ENCODE measurements around the gene SAMD4A.
A peak's percentile ranks its signal among the peaks of the same experiment; 100 is the strongest.

The SAMD4A gene

DNA sequence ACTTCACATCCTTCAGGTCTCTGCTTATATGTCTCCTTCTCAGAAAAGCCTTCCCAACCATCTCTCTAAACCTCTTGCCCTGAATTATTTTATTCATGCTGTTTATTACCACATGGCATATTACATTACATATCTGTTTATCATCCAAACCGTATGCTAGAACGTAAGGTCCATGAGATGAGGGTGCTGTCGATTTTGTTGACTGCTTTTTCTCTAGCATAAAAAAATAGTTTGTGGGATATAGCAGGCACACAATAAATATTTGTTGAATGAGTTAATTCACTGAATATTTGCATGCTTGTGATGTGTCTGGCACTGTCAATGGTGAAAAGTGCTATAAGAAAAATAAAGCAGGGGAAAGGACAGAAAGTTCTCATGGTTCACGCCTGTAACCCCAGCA, 22.9 kb downstream of the SAMD4A start:
- Histone ChIP-seq H3K9me3 (ENCODE audit: insufficient read depth, low read depth, low read length) (no peaks in the 10 kb centered on the region), H2BK5ac (ENCODE audit: low read depth, low read length, poor library complexity) (no peak overlapping the region), H2AFZ (ENCODE audit: insufficient read depth, low read length, poor library complexity) (no peak overlapping the region), H3K27ac (ENCODE audit: low read depth, low read length) (no peak overlapping the region), H4K12ac (ENCODE audit: low read depth, low read length) (no peak overlapping the region), H3K14ac (ENCODE audit: low read length) (no peak overlapping the region), H3K4ac (ENCODE audit: low read depth, low read length) (no peak overlapping the region), H4K8ac (ENCODE audit: low read depth, low read length) (no peak overlapping the region), H3K4me3 (ENCODE audit: low read depth, low read length) (no peak overlapping the region), H3K4me2 (ENCODE audit: low read length) (no peak overlapping the region), H3K79me1 (ENCODE audit: low read length) (no peaks in the 10 kb centered on the region), H3K23ac (ENCODE audit: low read length) (no peak overlapping the region), H3K36me3 (ENCODE audit: control insufficient read depth in 1 of 2, insufficient read depth in 2 of 2, low read length in 2 of 2) (no peaks in the 10 kb centered on the region), H3K18ac (ENCODE audit: low read length) (peak overlapping the region; percentile 15), H3K9ac (ENCODE audit: low read length) (no peak overlapping the region), H2BK120ac (ENCODE audit: insufficient read depth, low read length, poor library complexity) (no peak overlapping the region), H2BK12ac (ENCODE audit: low read length) (no peak overlapping the region), H2AK5ac (ENCODE audit: low read length) (no peak overlapping the region), H3K4me1 (ENCODE audit: control insufficient read depth in 1 of 2, insufficient read depth in 2 of 2, low read length in 2 of 2) (peaks cover 0 to 8% of the 10 kb centered on the region in 2 experiments), H3K27me3 (ENCODE audit: insufficient read depth, low read length) (no peaks in the 10 kb centered on the region), H3K79me2 (ENCODE audit: control insufficient read depth, insufficient read depth, low read length, poor library complexity) (peaks cover 2% of the 10 kb centered on the region), H4K91ac (ENCODE audit: low read depth, low read length) (no peak overlapping the region)
- no peak for DNase-seq
- no CpG with 5 or more reads among the region's 4 CpGs for WGBS (ENCODE audit: extremely low coverage, insufficient coverage, insufficient read length)

GRCh38 chr14:54590481-54590880, 23.6 kb downstream of the SAMD4A start:
- Histone ChIP-seq H3K4me2 (ENCODE audit: low read length) (no peak overlapping the region), H3K14ac (ENCODE audit: low read length) (no peak overlapping the region), H2BK5ac (ENCODE audit: low read depth, low read length, poor library complexity) (no peak overlapping the region), H3K27me3 (ENCODE audit: insufficient read depth, low read length) (no peaks in the 10 kb centered on the region), H2BK12ac (ENCODE audit: low read length) (no peak overlapping the region), H3K4ac (ENCODE audit: low read depth, low read length) (no peak overlapping the region), H3K36me3 (ENCODE audit: control insufficient read depth in 1 of 2, insufficient read depth in 2 of 2, low read length in 2 of 2) (no peaks in the 10 kb centered on the region), H3K79me1 (ENCODE audit: low read length) (no peaks in the 10 kb centered on the region), H3K23ac (ENCODE audit: low read length) (no peak overlapping the region), H3K9me3 (ENCODE audit: insufficient read depth, low read depth, low read length) (no peaks in the 10 kb centered on the region), H3K4me3 (ENCODE audit: low read depth, low read length) (no peak overlapping the region), H4K8ac (ENCODE audit: low read depth, low read length) (no peak overlapping the region), H3K9ac (ENCODE audit: low read length) (no peak overlapping the region), H4K91ac (ENCODE audit: low read depth, low read length) (no peak overlapping the region), H2BK120ac (ENCODE audit: insufficient read depth, low read length, poor library complexity) (no peak overlapping the region), H2AK5ac (ENCODE audit: low read length) (no peak overlapping the region), H3K79me2 (ENCODE audit: control insufficient read depth, insufficient read depth, low read length, poor library complexity) (peaks cover 2% of the 10 kb centered on the region), H3K18ac (ENCODE audit: low read length) (no peak overlapping the region), H2AFZ (ENCODE audit: insufficient read depth, low read length, poor library complexity) (no peak overlapping the region), H4K12ac (ENCODE audit: low read depth, low read length) (no peak overlapping the region), H3K27ac (ENCODE audit: low read depth, low read length) (no peak overlapping the region), H3K4me1 (ENCODE audit: control insufficient read depth in 1 of 2, insufficient read depth in 2 of 2, low read length in 2 of 2) (peaks cover 0 to 8% of the 10 kb centered on the region in 2 experiments)
- DNase-seq = peak; percentile 4 to 56

DNA sequence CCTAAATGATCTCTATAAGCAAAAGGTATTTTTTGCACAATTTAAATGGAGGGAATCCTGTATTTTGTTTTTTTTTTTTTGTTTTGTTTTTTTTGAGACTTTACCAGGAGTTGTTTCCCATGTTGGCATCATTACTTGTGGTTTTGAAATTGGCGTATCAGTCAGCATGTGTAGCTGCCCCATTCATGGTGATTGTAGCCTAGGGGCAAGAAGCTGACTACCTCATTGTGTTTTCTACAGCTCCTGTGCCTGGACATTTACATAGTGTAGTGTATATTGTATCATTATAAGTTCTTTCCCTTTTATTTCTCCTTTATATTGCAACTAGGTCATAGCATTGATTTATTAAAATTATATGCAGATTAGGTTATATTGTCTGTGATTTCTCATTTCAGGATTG, 24.5 kb downstream of the SAMD4A start:
- Histone ChIP-seq H3K27me3 (ENCODE audit: insufficient read depth, low read length) (no peaks in the 10 kb centered on the region), H2BK120ac (ENCODE audit: insufficient read depth, low read length, poor library complexity) (no peak overlapping the region), H3K14ac (ENCODE audit: low read length) (no peak overlapping the region), H3K18ac (ENCODE audit: low read length) (no peak overlapping the region), H3K4ac (ENCODE audit: low read depth, low read length) (no peak overlapping the region), H3K9me3 (ENCODE audit: insufficient read depth, low read depth, low read length) (no peaks in the 10 kb centered on the region), H4K8ac (ENCODE audit: low read depth, low read length) (no peak overlapping the region), H4K12ac (ENCODE audit: low read depth, low read length) (no peak overlapping the region), H3K4me1 (ENCODE audit: control insufficient read depth in 1 of 2, insufficient read depth in 2 of 2, low read length in 2 of 2) (peaks cover 0 to 8% of the 10 kb centered on the region in 2 experiments), H3K27ac (ENCODE audit: low read depth, low read length) (no peak overlapping the region), H2AFZ (ENCODE audit: insufficient read depth, low read length, poor library complexity) (no peak overlapping the region), H3K9ac (ENCODE audit: low read length) (no peak overlapping the region), H3K36me3 (ENCODE audit: control insufficient read depth in 1 of 2, insufficient read depth in 2 of 2, low read length in 2 of 2) (no peaks in the 10 kb centered on the region), H2BK12ac (ENCODE audit: low read length) (no peak overlapping the region), H3K4me3 (ENCODE audit: low read depth, low read length) (no peak overlapping the region), H3K79me1 (ENCODE audit: low read length) (no peaks in the 10 kb centered on the region), H4K91ac (ENCODE audit: low read depth, low read length) (no peak overlapping the region), H2AK5ac (ENCODE audit: low read length) (no peak overlapping the region), H3K4me2 (ENCODE audit: low read length) (no peak overlapping the region), H3K79me2 (ENCODE audit: control insufficient read depth, insufficient read depth, low read length, poor library complexity) (peaks cover 2% of the 10 kb centered on the region), H3K23ac (ENCODE audit: low read length) (no peak overlapping the region), H2BK5ac (ENCODE audit: low read depth, low read length, poor library complexity) (no peak overlapping the region)
- DNase-seq = no peak
- no CpG with 5 or more reads among the region's 1 CpG for WGBS (ENCODE audit: extremely low coverage, insufficient coverage, insufficient read length)

DNA sequence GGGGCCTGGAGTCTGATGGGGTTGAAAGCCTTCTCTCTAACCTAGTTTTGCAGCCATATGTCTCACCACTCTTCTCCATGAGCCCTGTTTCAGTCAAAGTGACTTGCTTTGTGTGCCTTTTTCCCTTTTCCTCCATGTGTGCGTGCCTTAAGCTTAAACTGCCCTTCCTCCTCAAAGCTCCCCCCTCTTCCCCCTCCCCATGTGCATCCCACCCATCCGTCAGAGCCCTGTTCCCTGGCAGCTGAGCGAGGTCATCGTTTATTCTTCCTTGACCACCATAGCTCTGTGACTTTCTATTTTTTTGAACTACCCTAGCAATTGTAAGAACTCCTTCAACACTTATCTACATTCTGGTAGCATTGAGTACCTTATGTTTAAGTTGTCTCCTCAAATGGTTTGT, 24.9 kb downstream of the SAMD4A start:
- H2BK5ac ChIP-seq (ENCODE audit: low read depth, low read length, poor library complexity) = no peak overlapping the region
- H3K27ac ChIP-seq (ENCODE audit: low read depth, low read length) = no peak overlapping the region
- peaks cover 2% of the 10 kb centered on the region for H3K79me2 ChIP-seq (ENCODE audit: control insufficient read depth, insufficient read depth, low read length, poor library complexity)
- no peak overlapping the region for H3K23ac ChIP-seq (ENCODE audit: low read length)
- no peak overlapping the region for H4K8ac ChIP-seq (ENCODE audit: low read depth, low read length)
- H3K4me1 ChIP-seq (ENCODE audit: control insufficient read depth in 1 of 2, insufficient read depth in 2 of 2, low read length in 2 of 2) = peaks cover 0 to 8% of the 10 kb centered on the region in 2 experiments
- H3K4me3 ChIP-seq (ENCODE audit: low read depth, low read length) = no peak overlapping the region
- no peak overlapping the region for H3K14ac ChIP-seq (ENCODE audit: low read length)
- no peaks in the 10 kb centered on the region for H3K9me3 ChIP-seq (ENCODE audit: insufficient read depth, low read depth, low read length)
- DNase-seq = no peak
- H4K91ac ChIP-seq (ENCODE audit: low read depth, low read length) = no peak overlapping the region
- no peaks in the 10 kb centered on the region for H3K27me3 ChIP-seq (ENCODE audit: insufficient read depth, low read length)
- H3K18ac ChIP-seq (ENCODE audit: low read length) = no peak overlapping the region
- no peaks in the 10 kb centered on the region for H3K79me1 ChIP-seq (ENCODE audit: low read length)
- H3K9ac ChIP-seq (ENCODE audit: low read length) = no peak overlapping the region
- no peak overlapping the region for H3K4me2 ChIP-seq (ENCODE audit: low read length)
- H2AK5ac ChIP-seq (ENCODE audit: low read length) = no peak overlapping the region
- no peak overlapping the region for H2BK120ac ChIP-seq (ENCODE audit: insufficient read depth, low read length, poor library complexity)
- H4K12ac ChIP-seq (ENCODE audit: low read depth, low read length) = no peak overlapping the region
- no peak overlapping the region for H3K4ac ChIP-seq (ENCODE audit: low read depth, low read length)
- no peak overlapping the region for H2AFZ ChIP-seq (ENCODE audit: insufficient read depth, low read length, poor library complexity)
- no CpG with 5 or more reads among the region's 4 CpGs for WGBS (ENCODE audit: extremely low coverage, insufficient coverage, insufficient read length)
- H3K36me3 ChIP-seq (ENCODE audit: control insufficient read depth in 1 of 2, insufficient read depth in 2 of 2, low read length in 2 of 2) = no peaks in the 10 kb centered on the region
- H2BK12ac ChIP-seq (ENCODE audit: low read length) = no peak overlapping the region
